HepG2 (cell line): ENCODE data around the gene FAM111A. TPM values are rescaled to one million over a fixed set of nuclear protein-coding genes. Genes with fewer than 3 reads are reported as not detected.

Source experiments
- DR1 ChIP-seq: sonication (generic); formaldehyde crosslinking; IDR thresholded peaks from 2 replicates; pipeline ENCODE4 v1.8.0; 2021; ENCODE audit warnings: mild to moderate bottlenecking, missing genetic modification reagents, inconsistent platforms
- HIVEP1 ChIP-seq: sonication (generic); formaldehyde crosslinking; IDR thresholded peaks from 2 replicates; pipeline ENCODE4 v1.4.0; 2020; ENCODE audit warnings: mild to moderate bottlenecking, missing genetic modification reagents
- HNRNPH1 ChIP-seq: fragments of 200-400 bp; formaldehyde crosslinking; optimal IDR thresholded peaks from 2 replicates; pipeline ENCODE3; 2017; ENCODE audit warnings: mild to moderate bottlenecking, low read depth, low read length
- HNRNPL ChIP-seq: fragments of 200-400 bp; formaldehyde crosslinking; IDR thresholded peaks from 2 replicates; pipeline ENCODE4 v1.6.1; 2017; ENCODE audit warnings: mild to moderate bottlenecking, low read depth, low read length
- KMT2A ChIP-seq: sonication (generic); formaldehyde crosslinking; IDR thresholded peaks from 2 replicates; pipeline ENCODE4 v1.4.0; 2020; ENCODE audit warnings: missing genetic modification reagents
- PCBP1 ChIP-seq: fragments of 200-400 bp; formaldehyde crosslinking; IDR thresholded peaks from 2 replicates; pipeline ENCODE4 v1.6.1; 2017; ENCODE audit warnings: mild to moderate bottlenecking, low read depth, low read length, borderline replicate concordance
- SSRP1 ChIP-seq: IDR thresholded peaks from 2 replicates; pipeline ENCODE4 v1.6.1; 2016; ENCODE audit warnings: control low read depth
- ZBED4 ChIP-seq: sonication (generic); formaldehyde crosslinking; IDR thresholded peaks from 2 replicates; pipeline ENCODE4 v1.4.0; 2020; ENCODE audit warnings: missing genetic modification reagents, borderline replicate concordance
- ZBTB26 ChIP-seq: IDR thresholded peaks from 2 replicates; pipeline ENCODE4 v1.6.1; 2016; ENCODE audit warnings: missing compliant biosample characterization, missing genetic modification reagents, borderline replicate concordance
- ZBTB7B ChIP-seq: sonication (generic); formaldehyde crosslinking; IDR thresholded peaks from 2 replicates; pipeline ENCODE4 v1.4.0; 2020; ENCODE audit warnings: missing genetic modification reagents
- ZFP1 ChIP-seq: IDR thresholded peaks from 2 replicates; pipeline ENCODE4 v1.6.1; 2016
- ZNF317 ChIP-seq: sonication (generic); formaldehyde crosslinking; IDR thresholded peaks from 2 replicates; pipeline ENCODE4 v1.5.0; 2020; ENCODE audit warnings: mild to moderate bottlenecking, missing genetic modification reagents
- ZNF333 ChIP-seq: sonication (generic); formaldehyde crosslinking; IDR thresholded peaks from 2 replicates; pipeline ENCODE4 v1.4.0; 2020; ENCODE audit warnings: mild to moderate bottlenecking, missing genetic modification reagents, borderline replicate concordance
- ZNF598 ChIP-seq: sonication (generic); formaldehyde crosslinking; IDR thresholded peaks from 2 replicates; pipeline ENCODE4 v1.5.1; 2020; ENCODE audit warnings: mild to moderate bottlenecking, missing genetic modification reagents, borderline replicate concordance
- ZNF790 ChIP-seq: sonication (generic); formaldehyde crosslinking; IDR thresholded peaks from 2 replicates; pipeline ENCODE4 v1.8.0; 2022; ENCODE audit warnings: missing genetic modification reagents, mild to moderate bottlenecking, borderline replicate concordance
- polyA plus RNA-seq, 8 experiments: library from polyadenylated mRNA; depleted of rRNA in 3 of 8; stranded (reverse) in 7 of 8; unstranded in 1 of 8; fragments of >200 nt; fragmentation: Illumina TruSeq in 4 of 8; extraction: Trizol in 4 of 8; gene quantifications; 2 replicates each; pipeline versions ENCODE4 v1.2.1 to v1.2.3, GENCODE V29; 2011 to 2016; ENCODE audit warnings: low read depth in 4 of 8, missing spikeins in 1 of 8, mixed read lengths in 1 of 8; ENCODE audit not compliant: insufficient read depth in 1 of 8
- total RNA-seq, 5 experiments: library from RNA; depleted of rRNA; stranded (reverse); fragments of >200 nt; fragmentation: Illumina TruSeq; extraction: Trizol; gene quantifications; 2 replicates each; pipeline ENCODE4 v1.2.3, GENCODE V29; 2016; ENCODE audit warnings: low read depth in 1 of 5
- TF ChIP-seq, protein P1 (sequence below): sonication (generic); formaldehyde crosslinking; conservative IDR thresholded peaks from 2 replicates; pipeline ENCODE4 v1.4.0; 2020; ENCODE audit warnings: missing genetic modification reagents

The FAM111A gene
- total and polyA plus RNA-seq, 2 of the 13 experiments (the other 11 are each of a cell fraction or from before 2014, with no cell fraction given), result 3.2 to 13.5 TPM

- TF ChIP-seq ZBED4 (CRISPR knock-in tag), result no peak
- no peak for TF ChIP-seq ZNF790
- TF ChIP-seq ZBTB26 (CRISPR knock-in tag), result 0 out of 2 replicates have a peak, but pooled peaks have one; percentile 27
- peak; percentile 53 for TF ChIP-seq DR1 (CRISPR knock-in tag)
- no peak for TF ChIP-seq HNRNPL
- TF ChIP-seq ZNF317 (CRISPR knock-in tag), result peak; percentile 79; the same call in 1 of the 2 replicates
- TF ChIP-seq, protein P1, sequence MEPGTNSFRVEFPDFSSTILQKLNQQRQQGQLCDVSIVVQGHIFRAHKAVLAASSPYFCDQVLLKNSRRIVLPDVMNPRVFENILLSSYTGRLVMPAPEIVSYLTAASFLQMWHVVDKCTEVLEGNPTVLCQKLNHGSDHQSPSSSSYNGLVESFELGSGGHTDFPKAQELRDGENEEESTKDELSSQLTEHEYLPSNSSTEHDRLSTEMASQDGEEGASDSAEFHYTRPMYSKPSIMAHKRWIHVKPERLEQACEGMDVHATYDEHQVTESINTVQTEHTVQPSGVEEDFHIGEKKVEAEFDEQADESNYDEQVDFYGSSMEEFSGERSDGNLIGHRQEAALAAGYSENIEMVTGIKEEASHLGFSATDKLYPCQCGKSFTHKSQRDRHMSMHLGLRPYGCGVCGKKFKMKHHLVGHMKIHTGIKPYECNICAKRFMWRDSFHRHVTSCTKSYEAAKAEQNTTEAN (CRISPR knock-in tag), result no peak; the same call in 1 of the 2 replicates
- TF ChIP-seq HNRNPH1, result no peak
- 0 out of 2 replicates have a peak, but pooled peaks have one; percentile 78 for TF ChIP-seq ZNF333 (CRISPR knock-in tag)
- peak; percentile 88 for TF ChIP-seq KMT2A (CRISPR knock-in tag)
- no peak for TF ChIP-seq ZNF598 (CRISPR knock-in tag)
- TF ChIP-seq SSRP1 (CRISPR knock-in tag), result no peak
- no peak for TF ChIP-seq ZFP1 (CRISPR knock-in tag)
- peak; percentile 75 for TF ChIP-seq HIVEP1 (CRISPR knock-in tag)
- 0 out of 2 replicates have a peak, but pooled peaks have one; percentile 48 for TF ChIP-seq ZBTB7B
- TF ChIP-seq PCBP1, result no peak
Measured at GRCh38 chr11:59142530-59143507, at the start of gene FAM111A (continued).
